Measurements from ENCODE around the gene GRIK2. TPM values are rescaled to one million over a fixed set of nuclear protein-coding genes. Genes with fewer than 3 reads are reported as not detected.

Gene GRIK2
- total and polyA plus RNA-seq, 2 of the 4 experiments (the other 2 are of a cell fraction): 8.2 to 15.2 TPM

- no peak for TF ChIP-seq CTCF (conservative IDR thresholded peaks at IDR 0.05; ENCODE audit: low read depth, low read length)
- Histone ChIP-seq H4K5ac (ENCODE audit: low read depth, low read length) (no peak overlapping the region), H3K4me2 (ENCODE audit: low read depth, low read length) (no peak overlapping the region), H2AK5ac (ENCODE audit: low read depth, low read length) (no peak overlapping the region), H4K8ac (ENCODE audit: low read depth in 2 of 2, low read length in 2 of 2) (no peak overlapping the region), H3K56ac (ENCODE audit: extremely low read depth, insufficient read depth, low read length) (no peak overlapping the region), H3K23ac (ENCODE audit: low read depth, low read length) (no peak overlapping the region), H3K79me1 (ENCODE audit: low read depth in 1 of 2, low read length in 2 of 2) (no peaks in the 10 kb centered on the region), H3K4ac (ENCODE audit: low read depth, low read length) (no peak overlapping the region), H3K9me1 (ENCODE audit: insufficient read depth, low read length) (no peaks in the 10 kb centered on the region), H2BK20ac (ENCODE audit: low read depth, low read length) (no peak overlapping the region), H3K18ac (ENCODE audit: low read depth, low read length) (no peak overlapping the region), H2BK120ac (ENCODE audit: low read depth, low read length) (no peak overlapping the region), H3K14ac (replicated peaks; ENCODE audit: low read depth, low read length) (no peak overlapping the region), H4K91ac (ENCODE audit: insufficient read depth, low read depth, low read length) (no peak overlapping the region), H3K4me3 (ENCODE audit: insufficient read depth, low read depth, low read length) (no peak overlapping the region), H3K27ac (ENCODE audit: insufficient read depth, low read length) (no peak overlapping the region), H3K9me3 (ENCODE audit: control insufficient read depth, insufficient read depth, low read length) (no peaks in the 10 kb centered on the region), H3K27me3 (ENCODE audit: control insufficient read depth, insufficient read depth, low read length) (no peaks in the 10 kb centered on the region), H3K9ac (ENCODE audit: low read depth, low read length) (no peak overlapping the region), H4K20me1 (ENCODE audit: insufficient read depth, low read length) (no peaks in the 10 kb centered on the region), H3K36me3 (ENCODE audit: control insufficient read depth, insufficient read depth, low read length) (no peaks in the 10 kb centered on the region), H2AFZ (replicated peaks; ENCODE audit: low read length, poor library complexity) (no peak overlapping the region), H2BK15ac (ENCODE audit: low read depth, low read length) (no peak overlapping the region), H3K4me1 (ENCODE audit: control insufficient read depth, insufficient read depth, low read length) (no peaks in the 10 kb centered on the region), H2BK5ac (ENCODE audit: low read depth, low read length, poor library complexity, severe bottlenecking) (no peak overlapping the region), H2AK9ac (replicated peaks; ENCODE audit: low read depth, low read length, poor library complexity) (no peak overlapping the region)
- intact Hi-C loops (cut with micrococcal nuclease) (no loop called here), dilution Hi-C loops (cut with HindIII; ENCODE audit: low sequenced_read_pairs, unreplicated experiment) (no loop called here), in situ Hi-C loops (cut with MboI; ENCODE audit: low sequenced_read_pairs) (no loop called here)
- BruUV-seq (replicated peaks): no TSS peak
- DNase-seq (no peak), ATAC-seq (ENCODE audit: low read depth) (no peak)
- POLR2A ChIA-PET (ENCODE audit: unreplicated experiment): no interaction called here
- CTCF ChIA-PET: no interaction called here
Measured at GRCh38 chr6:102022803-102023202, 629.3 kb downstream of the GRIK2 start.

All from IMR-90 (cell line).